Lung (tissue), 12 donors: ENCODE measurements around the gene GABBR2. TPM values are rescaled to one million over a fixed set of nuclear protein-coding genes. Genes with fewer than 3 reads are reported as not detected.

Source experiments
- ATAC-seq: fragments of 200-7000 bp; cut with Tn5 transposase; one replicate; pipeline ENCODE4 v1.9.1; 2020; ENCODE audit warnings: moderate number of reproducible peaks; ENCODE audit not compliant: insufficient read depth, low FRiP score
- DNase-seq, 3 donors: peaks; one replicate each; pipeline ENCODE4 v3.0.0-alpha.2; 2013 to 2017
- H3K27ac ChIP-seq, 2 donors: one replicate each; pipeline ENCODE4 v1.5.1; 2013; ENCODE audit warnings: mild to moderate bottlenecking in 2 of 2, moderate library complexity in 2 of 2, control low read depth in 1 of 2, inconsistent platforms in 1 of 2, low read depth in 1 of 2, low read length in 1 of 2
- H3K27me3 ChIP-seq, 3 donors: one replicate each; pipeline ENCODE4 v1.5.1; 2013; ENCODE audit warnings: low read length in 2 of 3; ENCODE audit not compliant: control insufficient read depth in 3 of 3, insufficient read depth in 3 of 3
- H3K36me3 ChIP-seq, 4 donors: one replicate each; pipeline ENCODE4 v1.5.1; 2013; ENCODE audit warnings: low read length in 4 of 4, mild to moderate bottlenecking in 1 of 4, moderate library complexity in 1 of 4; ENCODE audit not compliant: control insufficient read depth in 4 of 4, insufficient read depth in 4 of 4
- H3K4me1 ChIP-seq, 5 donors: one replicate each; pipeline ENCODE4 v1.5.1; 2013; ENCODE audit warnings: low read length in 5 of 5, mild to moderate bottlenecking in 2 of 5, moderate library complexity in 1 of 5; ENCODE audit not compliant: control insufficient read depth in 5 of 5, insufficient read depth in 5 of 5
- H3K4me3 ChIP-seq: one replicate; pipeline ENCODE4 v1.5.1; 2013; ENCODE audit warnings: mild to moderate bottlenecking, control low read depth, moderate library complexity
- H3K9ac ChIP-seq, 2 donors: one replicate each; pipeline ENCODE4 v1.5.1; 2013; ENCODE audit warnings: low read length in 2 of 2, control low read depth in 1 of 2; ENCODE audit not compliant: insufficient read depth in 1 of 2
- H3K9me3 ChIP-seq, 4 donors: one replicate each; pipeline ENCODE4 v1.5.1; 2013; ENCODE audit warnings: low read length in 3 of 4, mild to moderate bottlenecking in 1 of 4, moderate library complexity in 1 of 4; ENCODE audit not compliant: control insufficient read depth in 4 of 4, insufficient read depth in 3 of 4
- CTCF ChIP-seq: IDR thresholded peaks from 2 replicates; pipeline ENCODE4 v1.5.1; 2012; ENCODE audit warnings: mild to moderate bottlenecking; ENCODE audit errors: control extremely low read depth, extremely low read depth
- WGBS, 2 donors: extraction: QIAGEN DNeasy Blood & Tissue Kit; methylation state at CpG; one replicate each; pipeline ENCODE4 v1.1.7; 2013; 5-methylcytosine and 5-hydroxymethylcytosine counted together
- polyA plus RNA-seq, 2 donors: library from polyadenylated mRNA; stranded (reverse); fragments of 200-250 nt; gene quantifications; one replicate each; pipeline ENCODE4 v1.2.1, GENCODE V29; 2013
- total RNA-seq, 2 donors: library from RNA; depleted of rRNA in 1 of 2; stranded (reverse); fragments of >200 nt in 1 of 2; gene quantifications; one replicate each; pipeline ENCODE4 v1.2.1, GENCODE V29; 2014 to 2021
- donor health status: control.
- donor health status: control.
- donor health status: Bipolar disorder and iron deficiency.
- donor health status: healthy.
- donor health status: DM: yes; HTN: yes; CAD: no.

GABBR2 gene
- total and polyA plus RNA-seq, 4 donors: 0.40 to 1.8 (median 0.64) TPM

GRCh38 chr9:98253565-98253964 is 455.2 kb downstream of the GABBR2 start:
- Histone ChIP-seq H3K9ac (no peak overlapping the region), H3K9me3 (no peaks in the 10 kb centered on the region), H3K27ac (peak overlapping the region in 1 of 2 donors; percentile 71), H3K36me3 (peaks cover 0 to 11% (median 0%) of the 10 kb centered on the region in 4 donors), H3K4me1 (peaks cover 3 to 30% (median 11%) of the 10 kb centered on the region in 5 donors), H3K27me3 (no peaks in the 10 kb centered on the region), H3K4me3 (no peak overlapping the region)
- 70 to 82% methylated on average over 3 of the region's 3 CpGs for WGBS, 2 donors
- DNase-seq: no peak
- ATAC-seq: no peak
- TF ChIP-seq CTCF: no peak

GRCh38 chr9:98251551-98251950 is 457.2 kb downstream of the GABBR2 start:
- 89% methylated on average over 9 of the region's 9 CpGs for WGBS, 2 donors
- no peak overlapping the region for H3K4me3 ChIP-seq
- no peak for DNase-seq
- TF ChIP-seq CTCF: no peak
- H3K4me1 ChIP-seq: peaks cover 0 to 29% (median 9%) of the 10 kb centered on the region in 5 donors
- no peaks in the 10 kb centered on the region for H3K27me3 ChIP-seq
- H3K9me3 ChIP-seq: no peaks in the 10 kb centered on the region
- peak overlapping the region in 1 of 2 donors; percentile 8 for H3K27ac ChIP-seq
- H3K9ac ChIP-seq: no peak overlapping the region
- H3K36me3 ChIP-seq: peaks cover 0 to 11% (median 0%) of the 10 kb centered on the region in 4 donors
- ATAC-seq: no peak

- H3K36me3 ChIP-seq: peaks cover 0 to 11% (median 0%) of the 10 kb centered on the region in 4 donors
- WGBS, 2 donors: 57 to 75% methylated on average over 2 of the region's 2 CpGs
- H3K4me1 ChIP-seq: peaks cover 0 to 32% (median 4%) of the 10 kb centered on the region in 5 donors
- no peaks in the 10 kb centered on the region for H3K9me3 ChIP-seq
- DNase-seq (no peak), ATAC-seq (no peak)
- TF ChIP-seq CTCF: no peak
- no peak overlapping the region for H3K4me3 ChIP-seq
- H3K27me3 ChIP-seq: no peaks in the 10 kb centered on the region
- peak overlapping the region in 1 of 2 donors; percentile 35 for H3K27ac ChIP-seq
- H3K9ac ChIP-seq: no peak overlapping the region
These were observed 459.0 kb downstream of the GABBR2 start for GRCh38 chr9:98249771-98250170.
